Right lobe of liver (tissue), 6 donors: ENCODE results near the gene ATP6V1A. TPM values are rescaled to one million over a fixed set of nuclear protein-coding genes. Genes with fewer than 3 reads are reported as not detected.
A peak's percentile ranks its signal among the peaks of the same experiment; 100 is the strongest.

Experiments used
- ATAC-seq, 4 donors: fragments of 200-7000 bp; cut with Tn5 transposase; one replicate each; pipeline ENCODE4 v1.9.1; 2020; ENCODE audit warnings: mild to moderate bottlenecking in 4 of 4, moderate library complexity in 4 of 4
- DNase-seq, 3 donors: peaks; one replicate each; pipeline ENCODE4 v3.0.0-alpha.2; 2020
- H3K27ac ChIP-seq, 3 donors: fragments of 200-600 bp; one replicate each; pipeline ENCODE4 v1.8.0; 2022
- H3K27me3 ChIP-seq, 2 donors: fragments of 200-600 bp; one replicate each; pipeline ENCODE4 v1.8.0; 2022
- H3K36me3 ChIP-seq, 4 donors: fragments of 200-600 bp; sonication (generic) in 1 of 4; one replicate each; pipeline versions ENCODE4 v1.5.1 to v1.8.0; 2017 to 2022; ENCODE audit warnings: control low read depth in 1 of 4
- H3K4me1 ChIP-seq, 4 donors: fragments of 200-600 bp; sonication (generic) in 1 of 4; one replicate each; pipeline versions ENCODE4 v1.5.1 to v1.8.0; 2017 to 2022; ENCODE audit warnings: control low read depth in 1 of 4
- H3K4me3 ChIP-seq, 3 donors: fragments of 200-600 bp; one replicate each; pipeline ENCODE4 v1.8.0; 2022
- H3K9me3 ChIP-seq, 4 donors: fragments of 200-600 bp; sonication (generic) in 1 of 4; one replicate each; pipeline versions ENCODE4 v1.5.1 to v1.8.0; 2017 to 2022; ENCODE audit warnings: control low read depth in 1 of 4
- POLR2A ChIP-seq: fragments of 450-650 bp; IDR thresholded peaks from one replicate; pipeline ENCODE4 v1.6.1; 2017; ENCODE audit warnings: antibody characterized with exemption, mild to moderate bottlenecking
- WGBS: methylation state at CpG from one replicate; pipeline ENCODE4 v1.1.6; 2018; ENCODE audit warnings: low coverage, low lambda C conversion rate; ENCODE audit not compliant: insufficient coverage; ENCODE audit errors: missing lambda C conversion rate; 5-methylcytosine and 5-hydroxymethylcytosine counted together
- intact Hi-C, 2 donors: fragments of 100-400 bp; cut with DNase I; formaldehyde crosslinking; loops; one replicate each; pipeline versions ENCODE4 v1.11.2 to v1.14.1; 2022
- total RNA-seq, 6 experiments: library from RNA; depleted of rRNA in 2 of 6; stranded (reverse); fragments of >200 nt in 2 of 6; fragmentation: NEBNext Ultra II Directional in 3 of 6; extraction: Animal tissue kit (Norgen Biotek cat#: 25700) in 3 of 6; gene quantifications; one replicate each; pipeline versions ENCODE4 v1.1.0 to v1.2.4, GENCODE V29; 2016 to 2023
- TF ChIP-seq, protein P1 (sequence below), 4 donors: fragments of 200-600 bp in 3 of 4; fragments of 450-650 bp in 1 of 4; IDR thresholded peaks; one replicate each; pipeline versions ENCODE4 v1.5.1 to v1.8.0; 2016 to 2022; ENCODE audit warnings: antibody characterized with exemption in 4 of 4, mild to moderate bottlenecking in 2 of 4
- donor health status: DM: no; HTN: yes; CAD: no.
- donor health status: DM: no; HTN: no; CAD: no.
- donor health status: DM: no; HTN: no; CAD: no.
- donor health status: DM: no; HTN: yes; CAD: no.
- donor health status: DM: no; HTN: yes; CAD: no.

The ATP6V1A gene
- total RNA-seq, 6 experiments from 2014 or later = 39.6 to 52.7 (median 47.7) TPM

DNA sequence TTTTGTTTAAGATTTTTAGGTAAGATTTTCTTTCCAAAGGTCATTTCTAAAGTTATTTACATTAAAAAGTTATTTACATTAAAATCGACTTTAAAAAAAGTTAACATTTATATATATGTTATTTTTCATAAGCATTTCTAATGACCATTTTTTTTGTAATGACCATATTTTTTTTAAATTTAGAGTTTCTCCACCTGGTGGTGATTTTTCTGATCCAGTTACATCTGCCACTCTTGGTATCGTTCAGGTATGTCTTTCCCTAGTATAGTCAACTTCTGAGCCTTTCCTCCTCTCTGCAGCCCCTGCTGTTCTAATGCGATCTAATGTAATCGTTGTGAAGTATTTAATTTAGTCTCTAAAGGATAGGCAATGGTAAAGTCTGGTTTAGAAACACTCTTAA is 48.9 kb downstream of the ATP6V1A start:
- H3K36me3 ChIP-seq = peaks cover 2 to 49% (median 20%) of the 10 kb centered on the region in 4 donors
- H3K27me3 ChIP-seq = no peaks in the 10 kb centered on the region
- ATAC-seq (no peak), DNase-seq (no peak)
- no peaks in the 10 kb centered on the region for H3K4me1 ChIP-seq
- WGBS = 84% methylated on average over 4 of the region's 4 CpGs
- no peaks in the 10 kb centered on the region for H3K9me3 ChIP-seq
- H3K27ac ChIP-seq = no peak overlapping the region
- intact Hi-C loops = no loop called here
- H3K4me3 ChIP-seq = no peak overlapping the region
- TF ChIP-seq, protein P1, sequence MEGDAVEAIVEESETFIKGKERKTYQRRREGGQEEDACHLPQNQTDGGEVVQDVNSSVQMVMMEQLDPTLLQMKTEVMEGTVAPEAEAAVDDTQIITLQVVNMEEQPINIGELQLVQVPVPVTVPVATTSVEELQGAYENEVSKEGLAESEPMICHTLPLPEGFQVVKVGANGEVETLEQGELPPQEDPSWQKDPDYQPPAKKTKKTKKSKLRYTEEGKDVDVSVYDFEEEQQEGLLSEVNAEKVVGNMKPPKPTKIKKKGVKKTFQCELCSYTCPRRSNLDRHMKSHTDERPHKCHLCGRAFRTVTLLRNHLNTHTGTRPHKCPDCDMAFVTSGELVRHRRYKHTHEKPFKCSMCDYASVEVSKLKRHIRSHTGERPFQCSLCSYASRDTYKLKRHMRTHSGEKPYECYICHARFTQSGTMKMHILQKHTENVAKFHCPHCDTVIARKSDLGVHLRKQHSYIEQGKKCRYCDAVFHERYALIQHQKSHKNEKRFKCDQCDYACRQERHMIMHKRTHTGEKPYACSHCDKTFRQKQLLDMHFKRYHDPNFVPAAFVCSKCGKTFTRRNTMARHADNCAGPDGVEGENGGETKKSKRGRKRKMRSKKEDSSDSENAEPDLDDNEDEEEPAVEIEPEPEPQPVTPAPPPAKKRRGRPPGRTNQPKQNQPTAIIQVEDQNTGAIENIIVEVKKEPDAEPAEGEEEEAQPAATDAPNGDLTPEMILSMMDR (IDR thresholded peaks at IDR 0.05) = peak in 1 of 4 donors; percentile 7
- no peak for TF ChIP-seq POLR2A

DNA sequence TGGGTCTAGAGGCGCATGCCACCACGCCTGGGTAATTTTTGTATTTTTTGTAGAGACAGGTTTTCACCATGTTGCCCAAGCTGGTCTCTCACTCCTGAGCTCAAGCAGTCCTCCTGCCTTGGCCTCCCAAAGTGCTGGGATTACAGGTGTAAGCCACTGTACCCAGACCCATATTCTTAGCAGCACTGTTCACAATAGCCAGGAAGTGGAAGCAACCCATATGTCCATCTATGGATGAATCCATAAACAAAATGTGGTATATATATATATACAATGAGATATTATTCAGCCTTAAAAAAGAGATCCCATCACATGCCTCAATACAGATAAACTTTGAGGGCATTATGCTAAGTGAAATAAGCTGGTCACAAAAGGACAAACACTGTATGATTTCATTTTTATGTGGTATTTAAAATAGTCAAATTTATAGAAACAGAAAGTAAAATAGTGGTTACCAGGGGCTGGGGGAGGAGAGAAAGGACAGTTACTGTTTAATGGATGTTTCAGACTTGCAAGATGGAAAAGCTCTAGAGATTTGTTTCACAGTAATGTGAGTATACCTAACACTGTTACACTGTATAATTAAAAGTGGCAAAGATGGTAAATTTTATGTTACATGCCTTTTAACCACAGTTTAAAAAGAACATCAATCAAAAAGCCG is 56.1 kb downstream of the ATP6V1A start:
- H3K4me3 ChIP-seq = no peak overlapping the region
- ATAC-seq (no peak), DNase-seq (no peak)
- H3K27me3 ChIP-seq = no peaks in the 10 kb centered on the region
- H3K9me3 ChIP-seq = no peaks in the 10 kb centered on the region
- WGBS = 94% methylated on average over 3 of the region's 3 CpGs
- no peaks in the 10 kb centered on the region for H3K4me1 ChIP-seq
- peaks cover 8 to 73% (median 21%) of the 10 kb centered on the region in 4 donors for H3K36me3 ChIP-seq
- TF ChIP-seq, protein P1 (IDR thresholded peaks at IDR 0.05) = no peak
- TF ChIP-seq POLR2A = no peak
- no peak overlapping the region for H3K27ac ChIP-seq
- intact Hi-C loops = no loop called here

DNA sequence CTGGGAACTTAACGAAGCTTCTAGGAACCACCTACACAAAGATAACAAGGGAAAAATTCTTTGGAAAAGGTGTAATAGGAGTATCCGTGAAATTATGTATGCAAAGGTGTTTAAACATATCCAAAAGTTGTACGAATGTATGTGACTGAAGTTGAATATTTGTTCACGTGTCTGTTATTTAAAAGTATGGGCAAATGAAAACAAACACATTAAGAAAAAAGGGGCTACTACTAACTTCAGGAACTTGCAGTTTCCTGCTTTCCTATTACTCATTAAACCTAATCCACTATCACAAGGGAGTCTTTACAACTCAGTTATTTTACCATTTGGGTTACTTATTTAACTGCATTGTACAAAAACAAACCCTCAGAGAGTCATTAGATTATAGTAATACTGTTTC is 57.8 kb downstream of the ATP6V1A start:
- WGBS = 68% methylated on average over 4 of the region's 4 CpGs
- TF ChIP-seq POLR2A = no peak
- TF ChIP-seq, protein P1 (IDR thresholded peaks at IDR 0.05) = no peak
- DNase-seq (no peak), ATAC-seq (no peak)
- H3K4me3 ChIP-seq = no peak overlapping the region
- intact Hi-C loops = no loop called here
- H3K27ac ChIP-seq = no peak overlapping the region
- H3K27me3 ChIP-seq = no peaks in the 10 kb centered on the region
- H3K36me3 ChIP-seq = peaks cover 2 to 64% (median 12%) of the 10 kb centered on the region in 4 donors
- no peaks in the 10 kb centered on the region for H3K9me3 ChIP-seq
- H3K4me1 ChIP-seq = no peaks in the 10 kb centered on the region

DNA sequence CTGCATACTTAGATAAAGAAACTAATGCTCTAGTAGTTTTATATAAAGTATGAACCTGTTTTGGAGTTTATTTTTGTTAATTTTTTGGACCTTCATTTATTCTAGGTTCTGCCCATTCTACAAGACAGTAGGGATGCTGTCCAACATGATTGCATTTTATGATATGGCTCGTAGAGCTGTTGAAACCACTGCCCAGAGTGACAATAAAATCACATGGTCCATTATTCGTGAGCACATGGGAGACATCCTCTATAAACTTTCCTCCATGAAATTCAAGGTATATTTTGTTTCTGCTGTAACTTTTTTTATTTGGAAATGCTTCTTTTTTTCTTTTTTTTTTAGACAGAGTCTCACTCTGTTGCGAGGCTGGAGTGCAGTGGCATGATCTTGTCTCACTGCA is 58.4 kb downstream of the ATP6V1A start:
- DNase-seq (no peak), ATAC-seq (no peak)
- TF ChIP-seq, protein P1 (IDR thresholded peaks at IDR 0.05) = no peak
- TF ChIP-seq POLR2A = no peak
- Histone ChIP-seq H3K4me1 (no peaks in the 10 kb centered on the region), H3K27ac (no peak overlapping the region), H3K27me3 (no peaks in the 10 kb centered on the region), H3K9me3 (no peaks in the 10 kb centered on the region), H3K36me3 (peaks cover 2 to 61% (median 12%) of the 10 kb centered on the region in 4 donors), H3K4me3 (no peak overlapping the region)
- intact Hi-C loops = no loop called here
- 93% methylated on average over 3 of the region's 3 CpGs for WGBS
